GM21528 (cell line): ENCODE measurements around the gene TUBE1.

Experiments
- ATAC-seq: cut with Tn5 transposase; IDR thresholded peaks from one replicate; pipeline ENCODE4 v1.9.1; 2021; ENCODE audit warnings: mild to moderate bottlenecking, moderate library complexity; ENCODE audit not compliant: unreplicated experiment, low FRiP score

Gene TUBE1

GRCh38 chr6:112038268-112038667 is 49.0 kb downstream of the TUBE1 start:
- no peak for ATAC-seq

GRCh38 chr6:112037783-112038216 is 49.5 kb downstream of the TUBE1 start:
- ATAC-seq: no peak

GRCh38 chr6:112036088-112036637 is 51.1 kb downstream of the TUBE1 start:
- no peak for ATAC-seq

GRCh38 chr6:112034616-112034995 is 52.7 kb downstream of the TUBE1 start:
- no peak for ATAC-seq

- no peak for ATAC-seq
Measured at GRCh38 chr6:112033791-112034615, 53.3 kb downstream of the TUBE1 start.

- no peak for ATAC-seq
Measured at GRCh38 chr6:112032728-112033127, 54.6 kb downstream of the TUBE1 start.

- ATAC-seq: no peak
Measured at GRCh38 chr6:112031960-112032359, 55.3 kb downstream of the TUBE1 start.

- no peak for ATAC-seq
Measured at GRCh38 chr6:112030961-112031660, 56.2 kb downstream of the TUBE1 start.

- no peak for ATAC-seq
Measured at GRCh38 chr6:112030206-112030960, 56.9 kb downstream of the TUBE1 start.

- peak; percentile 56 for ATAC-seq
Measured at GRCh38 chr6:112029045-112029822, 58.0 kb downstream of the TUBE1 start.

GRCh38 chr6:112027942-112028674 is 59.2 kb downstream of the TUBE1 start:
- ATAC-seq: no peak

- no peak for ATAC-seq
Measured at GRCh38 chr6:112026933-112027332, 60.3 kb downstream of the TUBE1 start.

GRCh38 chr6:112024464-112024863 is 62.8 kb downstream of the TUBE1 start:
- no peak for ATAC-seq

- no peak for ATAC-seq
Measured at GRCh38 chr6:112022749-112023148, 64.5 kb downstream of the TUBE1 start.

- ATAC-seq: no peak
Measured at GRCh38 chr6:112021691-112022310, 65.5 kb downstream of the TUBE1 start.
